CD8-positive, alpha-beta memory T cell (primary cell): ENCODE measurements around the gene TOMM40L. TPM values are rescaled to one million over a fixed set of nuclear protein-coding genes. Genes with fewer than 3 reads are reported as not detected.

Experiments
- CTCF ChIA-PET: fragments of 350-600 bp; sonication (Branson Sonifier 250); formaldehyde crosslinking; loops from one replicate; lab custom pipeline; 2021; ENCODE audit warnings: antibody characterized with exemption; lab: Charles Lee
- POLR2A ChIA-PET: fragments of 350-600 bp; sonication (Branson Sonifier 250); formaldehyde crosslinking; loops from one replicate; lab custom pipeline; 2021; ENCODE audit warnings: antibody characterized with exemption; lab: Charles Lee
- DNase-seq, 5 donors: peaks; one replicate each; pipeline versions ENCODE4 v3.0.0 to v3.0.0-alpha.2; 2020 to 2022; ENCODE audit warnings: mixed read lengths in 1 of 5
- H3K27ac ChIP-seq: one replicate; pipeline ENCODE4 v1.7.0; 2013; ENCODE audit warnings: low read depth, mild to moderate bottlenecking, low read length, moderate library complexity
- H3K27me3 ChIP-seq: 2 replicates; pipeline ENCODE4 v1.7.0; 2013; ENCODE audit warnings: low read length, mild to moderate bottlenecking; ENCODE audit not compliant: insufficient read depth, poor library complexity, severe bottlenecking
- H3K36me3 ChIP-seq: 2 replicates; pipeline ENCODE4 v1.7.0; 2013; ENCODE audit warnings: mild to moderate bottlenecking, low read length, moderate library complexity; ENCODE audit not compliant: insufficient read depth
- H3K4me1 ChIP-seq: 2 replicates; pipeline ENCODE4 v1.7.0; 2013; ENCODE audit warnings: mild to moderate bottlenecking, low read length, moderate library complexity; ENCODE audit not compliant: insufficient read depth
- H3K4me3 ChIP-seq: 2 replicates; pipeline ENCODE4 v1.7.0; 2013; ENCODE audit warnings: mild to moderate bottlenecking, low read length
- H3K9me3 ChIP-seq: 2 replicates; pipeline ENCODE4 v1.7.0; 2013; ENCODE audit warnings: mild to moderate bottlenecking, low read length
- H3K27ac Mint-ChIP-seq, 8 donors: one replicate each; pipeline ENCODE4 v1.8.0; 2020 to 2021; ENCODE audit warnings: mixed read lengths in 8 of 8, mild to moderate bottlenecking in 6 of 8, inconsistent platforms in 3 of 8, moderate library complexity in 3 of 8
- H3K27me3 Mint-ChIP-seq, 2 donors: one replicate each; pipeline ENCODE4 v1.8.0; 2020 to 2021; ENCODE audit warnings: mixed read lengths in 2 of 2, mild to moderate bottlenecking in 1 of 2, moderate library complexity in 1 of 2
- H3K36me3 Mint-ChIP-seq, 3 donors: one replicate each; pipeline ENCODE4 v1.8.0; 2020 to 2021; ENCODE audit warnings: mixed read lengths in 3 of 3, inconsistent platforms in 1 of 3, mild to moderate bottlenecking in 1 of 3
- H3K4me1 Mint-ChIP-seq, 3 donors: one replicate each; pipeline ENCODE4 v1.8.0; 2020 to 2021; ENCODE audit warnings: mixed read lengths in 3 of 3, inconsistent platforms in 1 of 3, mild to moderate bottlenecking in 1 of 3
- H3K4me3 Mint-ChIP-seq, 7 donors: one replicate each; pipeline ENCODE4 v1.8.0; 2020 to 2021; ENCODE audit warnings: mixed read lengths in 7 of 7, mild to moderate bottlenecking in 6 of 7, moderate library complexity in 4 of 7, inconsistent platforms in 2 of 7
- H3K9me3 Mint-ChIP-seq, 5 donors: one replicate each; pipeline ENCODE4 v1.8.0; 2020 to 2022; ENCODE audit warnings: mixed read lengths in 5 of 5, mild to moderate bottlenecking in 3 of 5, moderate library complexity in 2 of 5, inconsistent platforms in 1 of 5
- polyA plus RNA-seq: library from polyadenylated mRNA; unstranded; fragments of 300-500 nt; fragmentation: Illumina TruSeq; gene quantifications from one replicate; pipeline ENCODE4 v1.2.3, GENCODE V29; 2021
- total RNA-seq, 2 experiments: library from RNA; stranded (reverse); gene quantifications; one replicate each; pipeline ENCODE4 v1.2.3, GENCODE V29; 2021

TOMM40L gene
- total and polyA plus RNA-seq, 3 experiments from 2014 or later: 6.9 to 26.1 (median 24.7) TPM

DNA sequence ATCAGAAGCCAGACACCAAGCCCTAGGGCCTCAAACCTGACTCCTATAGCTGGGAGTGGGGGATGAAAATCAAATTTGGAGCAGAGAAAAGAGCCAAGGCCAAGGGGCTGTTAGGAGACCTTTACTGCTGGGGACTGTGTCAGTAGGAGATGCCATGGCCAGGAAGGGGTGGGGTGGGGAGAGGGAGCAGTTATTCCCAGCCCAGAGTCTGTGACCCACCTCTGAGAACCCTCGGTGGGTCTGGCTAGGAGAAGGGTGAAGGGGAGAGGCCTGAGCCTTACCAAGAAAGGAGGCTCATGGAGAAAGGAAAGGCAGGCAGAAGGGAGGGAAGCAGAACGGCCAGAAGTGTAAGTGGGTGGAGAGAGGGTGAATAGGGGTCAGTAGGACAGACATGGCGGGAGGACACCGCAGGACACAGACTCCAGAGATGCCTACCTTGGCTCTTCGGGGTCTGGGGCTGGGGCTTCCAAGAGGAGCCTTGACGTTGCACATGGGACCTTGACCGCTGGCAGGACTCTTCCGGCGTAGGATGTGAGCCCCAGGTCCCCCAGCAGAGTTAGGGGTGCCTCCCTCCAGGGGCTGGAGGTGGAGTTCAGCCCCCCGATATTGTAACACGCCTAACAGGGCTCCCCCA lies 28.2 kb upstream of the TOMM40L start:
- H3K36me3 Mint-ChIP-seq: peaks cover 0 to 6% (median 0%) of the 10 kb centered on the region in 3 donors
- CTCF ChIA-PET: interaction anchor here (1.4 to 2.2 kb wide), 3 partner anchors 27 to 57 kb away, joined by 3 to 10 read pairs (median 7); partner anchors contain the start of gene TOMM40L
- no peaks in the 10 kb centered on the region for H3K27me3 ChIP-seq
- POLR2A ChIA-PET: no interaction called here
- H3K4me1 ChIP-seq: peaks cover 51% of the 10 kb centered on the region
- H3K9me3 Mint-ChIP-seq: no peaks in the 10 kb centered on the region
- peak overlapping the region in 2 of 7 donors; percentile 10 to 48 for H3K4me3 Mint-ChIP-seq
- no peaks in the 10 kb centered on the region for H3K36me3 ChIP-seq
- no peak for DNase-seq
- H3K27ac ChIP-seq: no peak overlapping the region
- peaks cover 46 to 64% (median 55%) of the 10 kb centered on the region in 3 donors for H3K4me1 Mint-ChIP-seq
- peaks cover 0 to 2% of the 10 kb centered on the region in 2 donors for H3K27me3 Mint-ChIP-seq
- no peaks in the 10 kb centered on the region for H3K9me3 ChIP-seq
- H3K27ac Mint-ChIP-seq: no peak overlapping the region
- H3K4me3 ChIP-seq: no peak overlapping the region

- Histone ChIP-seq H3K4me1 (peaks cover 53% of the 10 kb centered on the region), H3K36me3 (no peaks in the 10 kb centered on the region), H3K9me3 (no peaks in the 10 kb centered on the region), H3K27me3 (no peaks in the 10 kb centered on the region), H3K4me3 (no peak overlapping the region), H3K27ac (peak overlapping the region; percentile 2)
- Mint-ChIP-seq H3K4me3 (no peak overlapping the region), H3K36me3 (peaks cover 0 to 10% (median 0%) of the 10 kb centered on the region in 3 donors), H3K4me1 (peaks cover 49 to 63% (median 54%) of the 10 kb centered on the region in 3 donors), H3K27ac (no peak overlapping the region), H3K9me3 (no peaks in the 10 kb centered on the region), H3K27me3 (peaks cover 0 to 2% of the 10 kb centered on the region in 2 donors)
- ChIA-PET CTCF (interaction anchor here (2.2 kb wide), 1 partner anchor 27 kb away, joined by 10 read pairs; the partner anchor contains the start of gene TOMM40L), POLR2A (no interaction called here)
- no peak for DNase-seq
Observed at GRCh38 chr1:161198194-161198896, 27.5 kb upstream of the TOMM40L start.

- POLR2A ChIA-PET: no interaction called here
- peak within 1 kb of the TSS in 6 of 8 donors; percentile 17 to 98 (median 80) for H3K27ac Mint-ChIP-seq
Observed at GRCh38 chr1:161198897-161199431, 26.9 kb upstream of the TOMM40L start, which contains the start of gene ADAMTS4. Gene ADAMTS4 (minus strand): TSS chr1:161199054. CDS start chr1:161198627, 427 bp downstream.

DNA sequence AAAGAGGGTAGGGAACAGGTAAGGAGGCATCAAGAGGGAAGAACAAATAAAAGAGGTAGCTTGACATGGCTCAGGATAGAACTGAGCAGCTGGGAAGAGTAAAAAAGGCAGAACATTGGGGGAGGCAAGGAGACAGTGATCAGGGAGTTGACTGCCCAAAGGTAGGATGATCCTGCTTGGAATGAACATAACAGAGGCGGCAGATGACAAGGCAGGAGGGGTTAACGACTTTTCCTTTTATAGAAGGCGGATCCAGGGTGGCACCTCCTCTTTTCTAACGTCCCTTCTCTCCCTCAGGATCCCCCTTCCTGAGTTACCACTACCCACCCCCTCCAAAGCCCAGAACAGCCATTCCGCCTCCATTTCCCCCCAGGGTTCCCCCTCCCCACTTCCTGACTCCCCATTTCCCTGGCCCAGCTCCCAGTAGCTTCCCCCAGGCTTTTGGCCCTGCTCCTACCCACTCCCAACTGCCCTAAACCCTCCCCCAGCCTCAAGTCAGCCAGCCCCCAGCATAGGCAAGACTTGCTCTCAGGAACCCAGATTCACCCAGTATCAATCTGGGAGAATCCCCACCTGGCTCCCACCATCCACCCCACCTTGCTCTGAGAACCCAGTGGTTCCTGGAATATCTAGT lies 26.2 kb upstream of the TOMM40L start:
- peaks cover 0 to 20% (median 5%) of the 10 kb centered on the region in 3 donors for H3K36me3 Mint-ChIP-seq
- POLR2A ChIA-PET: no interaction called here

More at GRCh38 chr1:161198897-161199431, 26.9 kb upstream of the TOMM40L start, which contains the start of gene ADAMTS4:
- Mint-ChIP-seq H3K4me3 (peak within 1 kb of the TSS in 1 of 7 donors; percentile 61), H3K27me3 (peaks cover 0 to 2% of the 10 kb centered on the region in 2 donors), H3K4me1 (peaks cover 53 to 65% (median 60%) of the 10 kb centered on the region in 3 donors), H3K9me3 (no peaks in the 10 kb centered on the region), H3K36me3 (peaks cover 0 to 13% (median 0%) of the 10 kb centered on the region in 3 donors)
- Histone ChIP-seq H3K4me1 (peaks cover 59% of the 10 kb centered on the region), H3K27ac (peak within 1 kb of the TSS; percentile 89), H3K27me3 (no peaks in the 10 kb centered on the region), H3K4me3 (no peak within 1 kb of the TSS), H3K36me3 (peaks cover 4% of the 10 kb centered on the region), H3K9me3 (no peaks in the 10 kb centered on the region)
- DNase-seq: no peak
- CTCF ChIA-PET: interaction anchor here (0.9 to 2.2 kb wide), 3 partner anchors 12 to 34 kb away, joined by 3 to 10 read pairs (median 5); partner anchors contain the start of genes PPOX and TOMM40L

DNA sequence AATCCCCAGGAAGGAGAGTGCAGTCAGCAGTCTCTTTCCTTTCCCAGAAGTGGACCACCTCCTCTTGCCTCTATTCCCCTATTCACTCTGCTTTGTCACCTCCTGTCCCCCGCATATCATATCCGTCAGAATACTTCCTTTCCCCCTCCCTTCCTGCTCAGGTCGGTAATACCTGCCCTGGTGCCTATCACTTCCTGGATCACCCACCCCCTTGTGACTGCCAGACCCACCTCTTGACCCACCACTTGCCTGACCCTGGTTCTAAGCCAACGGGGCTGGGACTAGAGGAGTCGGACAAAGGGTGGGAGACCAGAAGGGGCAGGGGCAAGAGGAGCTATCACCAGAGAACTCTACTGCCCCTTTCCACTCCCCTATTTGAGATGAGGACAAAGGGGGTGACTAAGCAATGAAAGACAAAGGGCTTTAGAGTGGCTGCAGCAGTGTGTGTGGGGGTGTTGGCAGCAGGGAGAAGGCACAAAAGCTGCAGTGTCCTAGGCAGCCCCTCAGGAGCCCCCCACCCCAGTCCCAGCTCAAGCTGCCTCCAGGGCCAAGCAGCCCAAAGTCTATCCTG lies 25.4 kb upstream of the TOMM40L start:
- Histone ChIP-seq H3K4me3 (no peak overlapping the region), H3K27ac (peak overlapping the region; percentile 89), H3K27me3 (no peaks in the 10 kb centered on the region), H3K4me1 (peaks cover 58% of the 10 kb centered on the region), H3K9me3 (no peaks in the 10 kb centered on the region), H3K36me3 (peaks cover 10% of the 10 kb centered on the region)
- H3K27me3 Mint-ChIP-seq: no peaks in the 10 kb centered on the region
- peaks cover 3 to 26% (median 9%) of the 10 kb centered on the region in 3 donors for H3K36me3 Mint-ChIP-seq
- DNase-seq: peak in 1 of 5 donors; percentile 42
- H3K4me1 Mint-ChIP-seq: peaks cover 53 to 64% (median 62%) of the 10 kb centered on the region in 3 donors
- H3K27ac Mint-ChIP-seq: peak overlapping the region; percentile 79 to 98 (median 97)
- H3K9me3 Mint-ChIP-seq: no peaks in the 10 kb centered on the region
- peak overlapping the region; percentile 27 to 78 (median 53) for H3K4me3 Mint-ChIP-seq
- POLR2A ChIA-PET: interaction anchor here (0.5 to 1.0 kb wide), 2 partner anchors 21 to 106 kb away, joined by 12 read pairs; no protein-coding TSS in a partner anchor
- CTCF ChIA-PET: interaction anchor here (1.4 to 14.0 kb wide), 5 partner anchors 8 to 181 kb away, joined by 4 to 197 read pairs (median 15); partner anchors contain the start of genes APOA2, PPOX and TOMM40L

More for the DNA sequence above, 26.2 kb upstream of the TOMM40L start:
- no peaks in the 10 kb centered on the region for H3K9me3 ChIP-seq
- DNase-seq: no peak
- no peaks in the 10 kb centered on the region for H3K9me3 Mint-ChIP-seq
- peaks cover 0 to 2% of the 10 kb centered on the region in 2 donors for H3K27me3 Mint-ChIP-seq
- H3K27me3 ChIP-seq: no peaks in the 10 kb centered on the region
- peaks cover 10% of the 10 kb centered on the region for H3K36me3 ChIP-seq
- peak overlapping the region in 6 of 8 donors; percentile 17 to 98 (median 80) for H3K27ac Mint-ChIP-seq
- CTCF ChIA-PET: interaction anchor here (0.9 to 2.2 kb wide), 3 partner anchors 12 to 34 kb away, joined by 3 to 10 read pairs (median 5); partner anchors contain the start of genes PPOX and TOMM40L
- peaks cover 57 to 67% (median 64%) of the 10 kb centered on the region in 3 donors for H3K4me1 Mint-ChIP-seq
- peak overlapping the region in 2 of 7 donors; percentile 47 to 61 for H3K4me3 Mint-ChIP-seq
- no peak overlapping the region for H3K4me3 ChIP-seq
- peaks cover 59% of the 10 kb centered on the region for H3K4me1 ChIP-seq
- peak overlapping the region; percentile 89 for H3K27ac ChIP-seq

- DNase-seq: no peak
- peak overlapping the region; percentile 93 to 97 (median 95) for H3K4me3 Mint-ChIP-seq
Observed at GRCh38 chr1:161200992-161201835, 24.6 kb upstream of the TOMM40L start.

More at GRCh38 chr1:161200992-161201835, 24.6 kb upstream of the TOMM40L start:
- Histone ChIP-seq H3K36me3 (peaks cover 17% of the 10 kb centered on the region), H3K9me3 (no peaks in the 10 kb centered on the region), H3K4me1 (peaks cover 56% of the 10 kb centered on the region), H3K4me3 (peak overlapping the region; percentile 99), H3K27ac (peak overlapping the region; percentile 89), H3K27me3 (no peaks in the 10 kb centered on the region)
- CTCF ChIA-PET: interaction anchor here (1.4 to 14.0 kb wide), 8 partner anchors 9 to 181 kb away, joined by 4 to 197 read pairs (median 12); partner anchors contain the start of genes APOA2, PPOX and TOMM40L
- Mint-ChIP-seq H3K9me3 (no peaks in the 10 kb centered on the region), H3K4me1 (peaks cover 56 to 66% (median 64%) of the 10 kb centered on the region in 3 donors), H3K27ac (peak overlapping the region; percentile 96 to 99 (median 98)), H3K36me3 (peaks cover 3 to 33% (median 12%) of the 10 kb centered on the region in 3 donors), H3K27me3 (no peaks in the 10 kb centered on the region)
- POLR2A ChIA-PET: interaction anchor here (0.5 to 2.3 kb wide), 15 partner anchors 9 to 130 kb away, joined by 3 to 51 read pairs (median 7); partner anchors contain the start of genes B4GALT3, DEDD, PPOX and SDHC
